Fibroblast of lung (primary cell): ENCODE data around the gene KCNIP3. TPM values are rescaled to one million over a fixed set of nuclear protein-coding genes. Genes with fewer than 3 reads are reported as not detected.
"Not testable (repeated sequence)": the region's sequence is repeated elsewhere in the genome, so short reads cannot be mapped to it uniquely, and the experiment has no call there.

Source experiments
- DNase-seq, 2 donors: peaks; one replicate each; pipeline versions ENCODE4 v3.0.0 to v3.0.0-alpha.2; 2010; ENCODE audit warnings: low read depth in 2 of 2
- H2AFZ ChIP-seq: 2 replicates; pipeline ENCODE4 v1.5.1; 2012; ENCODE audit warnings: low read length, control low read depth, inconsistent platforms
- H3K27ac ChIP-seq: 2 replicates; pipeline ENCODE4 v1.5.1; 2011; ENCODE audit warnings: low read length, control low read depth; ENCODE audit not compliant: insufficient read depth
- H3K27me3 ChIP-seq: 2 replicates; pipeline ENCODE4 v1.5.1; 2011; ENCODE audit warnings: mild to moderate bottlenecking, low read length; ENCODE audit not compliant: control insufficient read depth, insufficient read depth
- H3K36me3 ChIP-seq: 2 replicates; pipeline ENCODE4 v1.5.1; 2011; ENCODE audit warnings: low read length; ENCODE audit not compliant: control insufficient read depth, insufficient read depth
- H3K4me1 ChIP-seq: 2 replicates; pipeline ENCODE4 v1.5.1; 2011; ENCODE audit warnings: low read length; ENCODE audit not compliant: control insufficient read depth, insufficient read depth; ENCODE audit errors: extremely low read depth
- H3K4me2 ChIP-seq: 2 replicates; pipeline ENCODE4 v1.5.1; 2011; ENCODE audit warnings: low read length, control low read depth; ENCODE audit not compliant: insufficient read depth; ENCODE audit errors: extremely low read depth
- H3K4me3 ChIP-seq, 4 experiments: fragments of 200-600 bp in 1 of 4; sonication (generic) in 1 of 4; replicated peaks in 1 of 4; 2 replicates each; pipeline ENCODE4 v1.5.1; 2011 to 2016; ENCODE audit warnings: low read length in 4 of 4, low read depth in 3 of 4, mild to moderate bottlenecking in 3 of 4, control low read depth in 2 of 4, inconsistent platforms in 1 of 4, mixed read lengths in 1 of 4; ENCODE audit not compliant: insufficient read depth in 1 of 4; ENCODE audit errors: control extremely low read depth in 1 of 4
- H3K79me2 ChIP-seq: 2 replicates; pipeline ENCODE4 v1.5.1; 2012; ENCODE audit warnings: mild to moderate bottlenecking, low read length, inconsistent platforms; ENCODE audit not compliant: control insufficient read depth, insufficient read depth
- H3K9ac ChIP-seq: 2 replicates; pipeline ENCODE4 v1.5.1; 2011; ENCODE audit warnings: mild to moderate bottlenecking, low read length, control low read depth; ENCODE audit not compliant: insufficient read depth
- H3K9me3 ChIP-seq: 2 replicates; pipeline ENCODE4 v1.5.1; 2012; ENCODE audit warnings: low read depth, low read length; ENCODE audit not compliant: control insufficient read depth, insufficient read depth
- H4K20me1 ChIP-seq: 2 replicates; pipeline ENCODE4 v1.5.1; 2011; ENCODE audit warnings: low read length; ENCODE audit not compliant: control insufficient read depth, insufficient read depth; ENCODE audit errors: extremely low read depth
- polyA plus RNA-seq, 2 donors: library from polyadenylated mRNA; depleted of rRNA in 1 of 2; stranded (reverse) in 1 of 2; unstranded in 1 of 2; fragments of >200 nt; gene quantifications; 2 replicates each; pipeline ENCODE4 v1.2.1, GENCODE V29; 2011 to 2012; ENCODE audit warnings: missing spikeins in 1 of 2
- total RNA-seq: library from RNA; depleted of rRNA; stranded (reverse); fragments of >200 nt; gene quantifications from 2 replicates; pipeline ENCODE4 v1.2.1, GENCODE V29; 2014

Gene KCNIP3
- total and polyA plus RNA-seq, 2 donors (not counting 1 experiment from before 2014, with no cell fraction given), result 0.32 to 1.7 TPM

DNA sequence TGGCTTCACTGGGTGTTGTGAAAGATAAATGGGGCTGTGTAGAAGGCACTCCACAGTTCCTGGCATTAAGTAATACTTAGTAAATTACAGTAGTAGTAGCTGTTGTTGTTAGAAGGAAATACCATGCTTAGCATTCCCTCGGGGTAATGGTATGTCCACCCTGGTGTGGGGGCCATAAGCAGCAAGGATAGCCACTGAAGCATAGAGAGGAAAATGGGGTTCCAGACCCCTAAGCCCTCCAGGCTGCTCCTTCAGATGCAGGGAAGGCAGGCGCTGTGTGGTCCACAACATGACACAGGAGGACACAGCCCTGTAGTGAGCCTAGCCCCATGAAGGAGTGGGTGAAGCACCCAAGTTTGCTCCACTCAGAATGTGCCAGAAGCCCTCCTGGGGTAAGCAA lies 136.8 kb downstream of the KCNIP3 start:
- not testable (repeated sequence) for H3K36me3 ChIP-seq, H2AFZ ChIP-seq, H3K27me3 ChIP-seq, H3K79me2 ChIP-seq, H3K9me3 ChIP-seq, H4K20me1 ChIP-seq, H3K4me1 ChIP-seq, H3K9ac ChIP-seq, H3K4me3 ChIP-seq, H3K4me2 ChIP-seq
- peak in 1 of 2 donors; percentile 35 for DNase-seq
- peak overlapping the region; percentile 59 for H3K27ac ChIP-seq

GRCh38 chr2:95434507-95435076 lies 137.4 kb downstream of the KCNIP3 start:
- H4K20me1 ChIP-seq, H3K27me3 ChIP-seq, H3K27ac ChIP-seq, H3K4me2 ChIP-seq, H3K4me1 ChIP-seq, H3K9me3 ChIP-seq, H3K79me2 ChIP-seq, H3K9ac ChIP-seq, H2AFZ ChIP-seq, H3K4me3 ChIP-seq, H3K36me3 ChIP-seq: not testable (repeated sequence)
- DNase-seq, result peak; percentile 21 to 88

DNA sequence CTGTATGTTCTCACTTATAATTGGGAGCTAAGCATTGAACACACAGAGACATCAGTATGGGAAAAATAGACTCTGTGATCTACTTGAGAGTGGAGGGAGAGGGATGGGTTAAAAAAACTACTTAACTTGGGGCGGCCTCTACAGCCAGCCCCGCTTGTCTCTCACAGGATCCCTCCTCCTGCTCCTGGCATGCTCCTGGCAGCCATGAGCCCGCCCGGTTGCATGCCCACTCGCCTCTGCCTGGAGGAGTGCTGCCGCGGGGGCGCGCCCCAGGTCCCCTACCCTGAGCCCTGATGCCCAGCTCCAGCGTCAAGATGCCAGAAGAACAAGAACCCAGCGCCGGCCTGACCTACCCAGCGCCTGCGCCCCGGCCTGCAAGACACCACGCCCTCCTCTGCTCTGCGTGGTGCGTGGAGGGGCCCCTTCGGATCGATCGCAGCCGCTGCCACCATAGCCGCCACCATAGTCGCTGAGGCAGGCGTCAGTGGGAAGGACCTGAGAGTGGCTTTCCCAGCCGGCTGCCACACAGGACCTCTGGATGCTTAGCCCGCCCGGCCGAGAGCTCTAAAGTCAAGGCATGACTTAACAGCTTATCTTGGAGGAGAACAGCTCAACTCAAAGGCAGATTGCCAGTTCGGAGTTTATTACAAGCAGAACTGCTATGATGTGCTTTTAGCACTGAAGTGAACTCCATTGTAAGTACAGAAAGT lies 138.2 kb downstream of the KCNIP3 start:
- not testable (repeated sequence) for H3K27ac ChIP-seq, DNase-seq, H3K4me1 ChIP-seq, H3K36me3 ChIP-seq, H3K9me3 ChIP-seq, H3K4me2 ChIP-seq, H3K9ac ChIP-seq, H3K4me3 ChIP-seq, H3K79me2 ChIP-seq, H3K27me3 ChIP-seq, H2AFZ ChIP-seq, H4K20me1 ChIP-seq

Other genes with a start within 250 kb of the KCNIP3 start
- 50.8 and 61.1 TPM in 2 replicates for gene MRPS5, start 175.5 kb upstream of the KCNIP3 start, total RNA-seq
- 46.2 and 52.7 TPM in 2 replicates for gene MRPS5, start 175.5 kb upstream of the KCNIP3 start, polyA plus RNA-seq
- 14.2 and 15.4 TPM in 2 replicates for gene ZNF514, start 137.5 kb upstream of the KCNIP3 start, total RNA-seq
- gene ZNF514, start 137.5 kb upstream of the KCNIP3 start, polyA plus RNA-seq, result 6.0 and 6.5 TPM in 2 replicates
- 11.7 and 11.8 TPM in 2 replicates for gene ZNF2, start 131.5 kb upstream of the KCNIP3 start, total RNA-seq
- 4.4 and 5.0 TPM in 2 replicates for gene ZNF2, start 131.5 kb upstream of the KCNIP3 start, polyA plus RNA-seq
- gene ZNF892, start 89.8 kb upstream of the KCNIP3 start, total RNA-seq, result 6.2 and 7.3 TPM in 2 replicates
- gene ZNF892, start 89.8 kb upstream of the KCNIP3 start, polyA plus RNA-seq, result 1.1 and 1.4 TPM in 2 replicates
- 0.26 and 0.33 TPM in 2 replicates for gene PROM2, start 22.9 kb upstream of the KCNIP3 start, total RNA-seq
- 0.05 and 0.09 TPM in 2 replicates for gene PROM2, start 22.9 kb upstream of the KCNIP3 start, polyA plus RNA-seq
- 25.9 and 32.5 TPM in 2 replicates for gene FAHD2A, start 105.4 kb downstream of the KCNIP3 start, total RNA-seq
- gene FAHD2A, start 105.4 kb downstream of the KCNIP3 start, polyA plus RNA-seq, result 22.1 and 25.7 TPM in 2 replicates
- not detected in 2 replicates for gene TRIM43B, start 187.4 kb downstream of the KCNIP3 start, total RNA-seq
- gene TRIM43B, start 187.4 kb downstream of the KCNIP3 start, polyA plus RNA-seq, result not detected in 2 replicates